GM21619 (cell line): Measurements from ENCODE around the gene ST6GALNAC3.

Experiments used
- ATAC-seq: cut with Tn5 transposase; IDR thresholded peaks from one replicate; pipeline ENCODE4 v1.9.1; 2021; ENCODE audit not compliant: unreplicated experiment

The ST6GALNAC3 gene

GRCh38 chr1:76408303-76408702, 333.8 kb downstream of the ST6GALNAC3 start:
- no peak for ATAC-seq

GRCh38 chr1:76410499-76410898, 336.0 kb downstream of the ST6GALNAC3 start:
- ATAC-seq: no peak

GRCh38 chr1:76418531-76418930, 344.0 kb downstream of the ST6GALNAC3 start:
- ATAC-seq: no peak

- ATAC-seq: no peak
Observed at GRCh38 chr1:76419603-76420002, 345.1 kb downstream of the ST6GALNAC3 start.

- peak; percentile 85 for ATAC-seq
Observed at GRCh38 chr1:76425201-76426145, 350.9 kb downstream of the ST6GALNAC3 start.

- no peak for ATAC-seq
Observed at GRCh38 chr1:76426606-76427005, 352.1 kb downstream of the ST6GALNAC3 start.

- ATAC-seq: no peak
Observed at GRCh38 chr1:76428028-76428427, 353.5 kb downstream of the ST6GALNAC3 start.

- no peak for ATAC-seq
Observed at GRCh38 chr1:76430531-76430930, 356.0 kb downstream of the ST6GALNAC3 start.

- no peak for ATAC-seq
Observed at GRCh38 chr1:76433526-76433925, 359.0 kb downstream of the ST6GALNAC3 start.

- ATAC-seq: no peak
Observed at GRCh38 chr1:76443217-76443616, 368.7 kb downstream of the ST6GALNAC3 start.

GRCh38 chr1:76444773-76445172, 370.2 kb downstream of the ST6GALNAC3 start:
- ATAC-seq: no peak

- ATAC-seq: no peak
Observed at GRCh38 chr1:76450229-76450628, 375.7 kb downstream of the ST6GALNAC3 start.

- ATAC-seq: no peak
Observed at GRCh38 chr1:76463278-76463677, 388.7 kb downstream of the ST6GALNAC3 start.

GRCh38 chr1:76463849-76464248, 389.3 kb downstream of the ST6GALNAC3 start:
- ATAC-seq: no peak

GRCh38 chr1:76465030-76465429, 390.5 kb downstream of the ST6GALNAC3 start:
- ATAC-seq: no peak

- no peak for ATAC-seq
Observed at GRCh38 chr1:76470166-76470565, 395.6 kb downstream of the ST6GALNAC3 start.

- no peak for ATAC-seq
Observed at GRCh38 chr1:76471536-76471935, 397.0 kb downstream of the ST6GALNAC3 start.

- ATAC-seq: no peak
Observed at GRCh38 chr1:76473591-76473990, 399.0 kb downstream of the ST6GALNAC3 start.

GRCh38 chr1:76474922-76475321, 400.4 kb downstream of the ST6GALNAC3 start:
- ATAC-seq: no peak

GRCh38 chr1:76477156-76477555, 402.6 kb downstream of the ST6GALNAC3 start:
- no peak for ATAC-seq

- no peak for ATAC-seq
Observed at GRCh38 chr1:76480827-76481226, 406.3 kb downstream of the ST6GALNAC3 start.

GRCh38 chr1:76481672-76482071, 407.1 kb downstream of the ST6GALNAC3 start:
- no peak for ATAC-seq

GRCh38 chr1:76482272-76482671, 407.7 kb downstream of the ST6GALNAC3 start:
- no peak for ATAC-seq
